Skin of body (tissue), 2 donors: ENCODE data around the gene ANKLE1. TPM values are rescaled to one million over a fixed set of nuclear protein-coding genes. Genes with fewer than 3 reads are reported as not detected.
"Not testable (repeated sequence)": the region's sequence is repeated elsewhere in the genome, so short reads cannot be mapped to it uniquely, and the experiment has no call there.

ENCODE experiments used
- DNase-seq: peaks from one replicate; lab custom pipeline; 2025; lab: John Stamatoyannopoulos, UW
- total RNA-seq: library from RNA; depleted of rRNA; stranded (reverse); fragments of >200 nt; gene quantifications from one replicate; pipeline ENCODE4 v1.2.3, GENCODE V29; 2014

Gene ANKLE1
- total RNA-seq, 1 donor from 2014 or later: 0.49 TPM

- no peak for DNase-seq
These were observed 906 bp downstream of the ANKLE1 start for GRCh38 chr19:17282488-17283125.

GRCh38 chr19:17283504-17283996 lies 1.8 kb downstream of the ANKLE1 start:
- DNase-seq: no peak

- no peak for DNase-seq
These were observed 3.9 kb downstream of the ANKLE1 start for GRCh38 chr19:17285415-17286135.

GRCh38 chr19:17286263-17286662 lies 4.6 kb downstream of the ANKLE1 start:
- no peak for DNase-seq

GRCh38 chr19:17286752-17287151 lies 5.1 kb downstream of the ANKLE1 start:
- no peak for DNase-seq

- DNase-seq: no peak
These were observed 7.8 kb downstream of the ANKLE1 start for GRCh38 chr19:17289489-17289888.

- peak; percentile 78 for DNase-seq
These were observed 10.8 kb downstream of the ANKLE1 start for GRCh38 chr19:17292301-17293074.

GRCh38 chr19:17293605-17294004 lies 11.9 kb downstream of the ANKLE1 start:
- no peak for DNase-seq

GRCh38 chr19:17294051-17294891 lies 12.6 kb downstream of the ANKLE1 start:
- DNase-seq: no peak

- DNase-seq: not testable (repeated sequence)
These were observed 13.8 kb downstream of the ANKLE1 start for GRCh38 chr19:17295551-17295950.

- DNase-seq: no peak
These were observed 14.6 kb downstream of the ANKLE1 start for GRCh38 chr19:17296273-17296672.

- no peak for DNase-seq
These were observed 15.3 kb downstream of the ANKLE1 start for GRCh38 chr19:17296976-17297375.

- DNase-seq: no peak
These were observed 19.4 kb downstream of the ANKLE1 start for GRCh38 chr19:17300992-17301619.

GRCh38 chr19:17302391-17303166 lies 20.9 kb downstream of the ANKLE1 start:
- DNase-seq: no peak

GRCh38 chr19:17303167-17303939 lies 21.7 kb downstream of the ANKLE1 start, which contains the start of gene ABHD8:
ABHD8 (minus strand) TSS chr19:17303425; CDS start chr19:17301616, 1,809 bp downstream.
- DNase-seq: peak; percentile 91

GRCh38 chr19:17303940-17304267 lies 22.2 kb downstream of the ANKLE1 start:
- no peak for DNase-seq

GRCh38 chr19:17304386-17305215 lies 22.9 kb downstream of the ANKLE1 start:
- no peak for DNase-seq

- no peak for DNase-seq
These were observed 23.5 kb downstream of the ANKLE1 start for GRCh38 chr19:17305216-17305516.
